HCT116 (cell line): ENCODE data around the gene GDF2.

ENCODE experiments used
- CTCF ChIP-seq, 3 experiments: fragments of 200-600 bp in 1 of 3; sonication (generic) in 1 of 3; IDR thresholded peaks in 2 of 3; conservative IDR thresholded peaks in 1 of 3; 2 replicates each; pipeline ENCODE4 v1.5.1; 2012 to 2017; ENCODE audit warnings: low read depth in 2 of 3, low read length in 2 of 3, antibody characterized with exemption in 1 of 3, borderline replicate concordance in 1 of 3, control low read depth in 1 of 3, mild to moderate bottlenecking in 1 of 3, mixed read lengths in 1 of 3, mixed run types in 1 of 3, moderate library complexity in 1 of 3; ENCODE audit not compliant: insufficient read depth in 1 of 3
- EGR1 ChIP-seq: IDR thresholded peaks from 2 replicates; pipeline ENCODE4 v1.6.1; 2012; ENCODE audit warnings: low read depth
- JUND ChIP-seq: IDR thresholded peaks from 2 replicates; pipeline ENCODE4 v1.6.1; 2012
- POLR2AphosphoS5 ChIP-seq: IDR thresholded peaks from 2 replicates; pipeline ENCODE4 v1.6.1; 2011; ENCODE audit warnings: mild to moderate bottlenecking, low read depth, low read length, moderate library complexity

GRCh38 chr10:47331954-47332353, 9.7 kb downstream of the GDF2 start:
- TF ChIP-seq CTCF (IDR thresholded peaks at IDR 0.05 in 2 of 3, conservative IDR thresholded peaks at IDR 0.05 in 1 of 3; ENCODE audit: borderline replicate concordance in 1 of 3, insufficient read depth in 1 of 3, low read depth in 2 of 3, low read length in 2 of 3) (no peak), POLR2AphosphoS5 (no peak), EGR1 (no peak), JUND (no peak)
